GM21717 (cell line): ENCODE measurements around the gene ASPHD2.
"Not testable (repeated sequence)": the region's sequence is repeated elsewhere in the genome, so short reads cannot be mapped to it uniquely, and the experiment has no call there.

Experiments
- ATAC-seq: cut with Tn5 transposase; IDR thresholded peaks from one replicate; pipeline ENCODE4 v1.9.1; 2021; ENCODE audit warnings: mild to moderate bottlenecking, moderate library complexity; ENCODE audit not compliant: unreplicated experiment

Gene ASPHD2

GRCh38 chr22:26416256-26416655 lies 12.8 kb upstream of the ASPHD2 start:
- ATAC-seq = no peak

- ATAC-seq = no peak
These were observed 12.3 kb upstream of the ASPHD2 start for GRCh38 chr22:26416670-26417276.

- no peak for ATAC-seq
These were observed 11.7 kb upstream of the ASPHD2 start for GRCh38 chr22:26417406-26417805.

GRCh38 chr22:26418620-26419019 lies 10.4 kb upstream of the ASPHD2 start:
- ATAC-seq = no peak

- no peak for ATAC-seq
These were observed 2.1 kb upstream of the ASPHD2 start for GRCh38 chr22:26426924-26427323.

- peak; percentile 19 for ATAC-seq
These were observed 612 bp downstream of the ASPHD2 start for GRCh38 chr22:26429458-26430286.

- no peak for ATAC-seq
These were observed 1.5 kb downstream of the ASPHD2 start for GRCh38 chr22:26430600-26430999.

GRCh38 chr22:26431261-26431995 lies 2.4 kb downstream of the ASPHD2 start:
- no peak for ATAC-seq

GRCh38 chr22:26432619-26433311 lies 3.7 kb downstream of the ASPHD2 start:
- no peak for ATAC-seq

- no peak for ATAC-seq
These were observed 4.7 kb downstream of the ASPHD2 start for GRCh38 chr22:26433805-26434204.

- no peak for ATAC-seq
These were observed 6.5 kb downstream of the ASPHD2 start for GRCh38 chr22:26435327-26436093.

GRCh38 chr22:26436903-26437515 lies 7.9 kb downstream of the ASPHD2 start:
- no peak for ATAC-seq

- no peak for ATAC-seq
These were observed 8.8 kb downstream of the ASPHD2 start for GRCh38 chr22:26437694-26438392.

- not testable (repeated sequence) for ATAC-seq
These were observed 9.7 kb downstream of the ASPHD2 start for GRCh38 chr22:26438776-26439175.

- ATAC-seq = no peak
These were observed 10.5 kb downstream of the ASPHD2 start for GRCh38 chr22:26439559-26439958.

- no peak for ATAC-seq
These were observed 13.2 kb downstream of the ASPHD2 start for GRCh38 chr22:26442086-26442756.

- no peak for ATAC-seq
These were observed 15.0 kb downstream of the ASPHD2 start for GRCh38 chr22:26443901-26444690.

GRCh38 chr22:26444777-26445176 lies 15.7 kb downstream of the ASPHD2 start:
- ATAC-seq = no peak
